Inflammatory macrophage treated with lipopolysaccharide for 4 hours (primary cell): ENCODE results near the gene USP12.
"Not testable (repeated sequence)": the region's sequence is repeated elsewhere in the genome, so short reads cannot be mapped to it uniquely, and the experiment has no call there.

Experiments used
- DNase-seq: peaks from one replicate; pipeline ENCODE4 v3.0.0-alpha.2; 2020

The USP12 gene

DNA sequence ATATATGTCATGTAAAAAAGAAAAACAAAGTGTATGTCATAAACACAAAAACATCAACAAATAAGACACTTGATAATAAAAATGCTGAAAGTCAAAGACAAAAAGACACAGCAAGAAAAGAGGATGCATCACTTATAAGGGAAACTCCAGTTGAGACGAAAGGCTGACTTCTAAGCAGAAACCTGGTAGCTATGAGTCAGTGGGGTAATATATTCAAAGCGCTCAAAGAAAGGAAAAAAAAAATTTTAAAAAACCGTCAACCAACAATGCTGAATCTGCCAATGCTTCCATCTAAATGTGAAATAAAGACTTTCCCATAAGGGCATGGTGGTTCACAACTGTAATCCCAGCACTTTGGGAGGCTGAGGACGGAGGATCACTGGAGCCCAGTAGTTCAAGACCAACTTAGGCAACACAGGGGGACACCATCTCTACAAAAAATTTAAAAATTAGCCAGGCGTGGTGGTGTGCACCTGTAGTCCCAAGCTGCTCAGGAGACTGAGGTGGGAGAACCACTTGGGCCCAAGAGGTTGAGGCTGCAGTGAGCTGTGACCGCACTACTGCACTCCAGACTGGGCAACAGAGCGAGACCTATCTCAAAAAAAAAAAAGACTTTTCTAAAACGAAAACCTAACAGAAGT lies 24.0 kb downstream of the USP12 start:
- DNase-seq = peak; percentile 64

DNA sequence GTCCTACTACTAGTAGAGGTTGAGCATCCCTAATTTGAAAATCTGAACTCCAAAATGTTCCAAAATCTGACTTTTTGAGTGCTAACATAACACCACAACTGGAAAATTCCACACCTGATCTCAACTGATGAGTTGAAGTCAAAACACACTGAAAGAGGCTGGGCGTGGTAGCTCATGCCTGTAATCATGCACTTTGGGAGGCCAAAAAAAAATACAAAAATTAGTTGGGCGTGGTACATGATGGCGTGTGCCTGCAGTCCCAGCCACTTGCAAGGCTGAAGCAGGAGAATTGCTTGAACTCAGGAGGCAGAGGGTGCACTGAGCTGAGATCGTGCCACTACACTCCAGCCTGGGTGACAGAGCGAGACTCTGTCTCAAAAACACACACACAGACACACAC lies 29.9 kb downstream of the USP12 start:
- no peak for DNase-seq

GRCh38 chr13:27141159-27141558 lies 30.5 kb downstream of the USP12 start:
- not testable (repeated sequence) for DNase-seq

GRCh38 chr13:27140060-27140459 lies 31.6 kb downstream of the USP12 start:
- DNase-seq = no peak

DNA sequence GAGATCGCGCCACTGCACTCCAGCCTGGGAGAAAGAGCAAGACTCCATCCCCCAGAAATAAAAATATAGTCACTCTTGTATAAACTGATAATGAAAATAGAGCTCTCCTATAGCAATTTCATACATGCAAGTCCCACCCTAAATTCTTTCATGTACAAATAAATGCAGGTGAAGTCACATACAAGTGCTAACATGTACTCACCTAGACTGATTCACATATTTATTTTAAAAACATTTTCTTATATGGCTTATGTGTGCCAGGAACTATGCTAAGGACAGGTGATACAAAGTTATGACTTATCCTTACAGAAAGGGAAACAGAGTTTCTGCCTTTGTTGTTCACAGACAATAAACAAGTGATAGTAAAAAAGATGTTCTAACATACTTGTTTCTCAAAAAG lies 32.0 kb downstream of the USP12 start:
- no peak for DNase-seq

DNA sequence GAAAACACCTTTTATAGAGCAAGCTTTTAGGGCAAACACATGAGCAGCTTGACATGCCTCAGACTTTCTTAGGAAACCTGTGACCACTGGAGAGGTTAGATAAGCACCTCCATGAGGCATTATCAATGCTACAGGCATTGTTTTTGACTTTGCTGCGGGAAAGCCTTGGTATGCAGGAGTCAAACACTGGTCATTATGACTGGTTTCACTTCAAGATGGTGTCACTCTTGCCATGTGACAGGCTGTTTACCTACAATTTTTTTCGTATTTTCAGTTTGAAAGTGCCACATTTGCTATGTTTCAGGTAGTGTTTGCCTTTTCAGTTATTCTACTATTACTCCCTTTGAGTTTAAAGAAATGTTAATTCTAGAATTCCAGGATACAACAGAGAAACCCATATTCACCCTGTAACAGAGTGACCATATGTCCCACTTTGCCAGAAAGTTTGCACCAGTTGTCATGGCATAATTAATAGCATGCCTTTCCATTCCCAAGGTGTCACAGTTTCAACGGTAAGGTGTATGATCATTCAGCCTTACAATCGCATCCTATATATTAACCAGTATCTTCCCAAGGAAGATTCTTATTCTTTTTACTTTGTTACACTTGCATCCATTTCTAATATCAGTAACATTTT lies 33.0 kb downstream of the USP12 start:
- no peak for DNase-seq

- no peak for DNase-seq
Measured at GRCh38 chr13:27137759-27138158, 33.9 kb downstream of the USP12 start.

DNA sequence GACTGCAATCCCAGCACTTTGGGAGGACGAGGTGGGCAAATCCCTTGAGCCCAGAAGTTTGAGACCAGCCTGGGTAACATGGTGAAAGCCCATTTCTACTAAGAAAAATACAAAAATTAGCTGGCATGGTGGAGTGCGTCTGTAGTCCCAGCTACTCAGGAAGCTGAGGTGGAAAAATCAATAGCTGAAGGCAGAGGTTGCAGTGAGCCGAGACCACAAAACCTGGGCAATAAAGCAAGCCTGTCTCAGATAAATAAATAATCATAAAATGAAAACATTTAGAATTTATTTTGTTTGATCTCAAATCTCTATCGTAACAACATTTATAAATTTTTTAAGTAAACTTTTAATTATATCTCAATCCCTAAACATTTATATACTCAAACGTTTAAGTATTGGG lies 36.6 kb downstream of the USP12 start:
- DNase-seq = no peak

GRCh38 chr13:27133889-27134288 lies 37.7 kb downstream of the USP12 start:
- DNase-seq = no peak

DNA sequence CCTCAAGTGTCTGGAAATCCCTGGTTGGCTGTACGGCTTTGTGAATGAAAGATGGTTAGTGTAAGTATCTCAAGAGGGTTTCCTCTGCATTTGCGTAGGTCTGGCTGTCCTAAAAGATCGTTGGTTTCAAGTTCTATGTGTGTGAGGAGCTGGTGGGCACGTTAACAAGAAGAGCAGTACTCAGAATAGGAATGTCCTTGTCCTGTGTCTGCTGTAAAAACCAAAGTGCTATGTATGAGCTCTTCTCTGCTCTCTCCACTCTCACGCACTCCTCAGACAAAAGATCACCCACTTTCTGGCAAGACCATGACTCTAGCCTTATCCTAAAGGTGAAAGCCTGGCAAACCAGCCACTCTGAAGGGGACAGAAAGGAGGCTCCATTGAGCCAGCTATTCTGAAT lies 39.1 kb downstream of the USP12 start:
- no peak for DNase-seq

DNA sequence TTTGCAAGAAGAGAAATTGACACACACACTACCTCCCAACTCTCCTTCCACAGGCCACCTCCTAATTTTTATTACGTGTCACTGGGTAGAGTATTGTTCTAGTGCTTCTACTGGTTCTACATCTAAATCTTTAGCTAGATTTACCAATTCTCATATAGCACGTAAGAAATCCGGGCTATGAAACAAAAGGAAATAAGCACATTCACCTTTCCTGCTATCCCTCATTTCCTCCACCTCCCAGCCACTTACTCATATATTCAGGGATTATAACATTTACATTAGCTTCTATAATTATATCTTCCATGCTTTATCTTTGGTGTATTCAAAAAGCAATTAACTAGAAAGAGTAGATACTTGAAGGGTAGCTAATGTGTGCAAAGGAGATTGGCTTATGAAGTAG lies 39.7 kb downstream of the USP12 start:
- DNase-seq = no peak

DNA sequence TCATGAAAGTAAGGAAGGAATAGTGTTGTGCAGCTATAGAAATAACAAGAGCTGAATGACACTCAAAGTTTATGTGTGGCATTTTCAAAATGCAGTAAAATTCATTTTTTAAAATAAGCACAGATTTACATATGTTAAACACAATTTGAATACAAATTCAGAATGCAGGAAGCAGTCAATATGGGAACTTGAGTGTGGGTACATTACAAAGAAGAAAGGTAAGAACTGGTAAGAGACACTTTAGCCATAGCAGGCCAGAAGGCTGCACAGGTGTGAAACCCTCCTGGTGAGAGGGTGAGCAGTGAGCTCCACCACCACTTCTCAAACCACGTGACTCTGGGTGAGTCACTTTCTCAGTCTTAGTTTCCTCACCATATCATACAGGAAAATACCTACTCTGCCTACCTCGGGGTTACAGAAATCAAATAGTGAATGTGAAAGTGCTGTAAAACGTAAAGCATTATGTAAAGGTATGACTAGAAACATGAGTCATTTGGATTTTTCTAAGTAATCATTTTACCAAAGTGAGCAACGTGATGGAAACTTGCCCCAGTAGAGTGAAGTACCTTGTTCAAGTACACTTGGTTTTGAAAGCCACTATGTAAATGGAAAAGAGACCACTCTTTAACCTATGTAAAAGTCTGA lies 40.5 kb downstream of the USP12 start:
- peak; percentile 88 for DNase-seq

- DNase-seq = peak; percentile 96
Measured at GRCh38 chr13:27130223-27130978, 41.2 kb downstream of the USP12 start.

DNA sequence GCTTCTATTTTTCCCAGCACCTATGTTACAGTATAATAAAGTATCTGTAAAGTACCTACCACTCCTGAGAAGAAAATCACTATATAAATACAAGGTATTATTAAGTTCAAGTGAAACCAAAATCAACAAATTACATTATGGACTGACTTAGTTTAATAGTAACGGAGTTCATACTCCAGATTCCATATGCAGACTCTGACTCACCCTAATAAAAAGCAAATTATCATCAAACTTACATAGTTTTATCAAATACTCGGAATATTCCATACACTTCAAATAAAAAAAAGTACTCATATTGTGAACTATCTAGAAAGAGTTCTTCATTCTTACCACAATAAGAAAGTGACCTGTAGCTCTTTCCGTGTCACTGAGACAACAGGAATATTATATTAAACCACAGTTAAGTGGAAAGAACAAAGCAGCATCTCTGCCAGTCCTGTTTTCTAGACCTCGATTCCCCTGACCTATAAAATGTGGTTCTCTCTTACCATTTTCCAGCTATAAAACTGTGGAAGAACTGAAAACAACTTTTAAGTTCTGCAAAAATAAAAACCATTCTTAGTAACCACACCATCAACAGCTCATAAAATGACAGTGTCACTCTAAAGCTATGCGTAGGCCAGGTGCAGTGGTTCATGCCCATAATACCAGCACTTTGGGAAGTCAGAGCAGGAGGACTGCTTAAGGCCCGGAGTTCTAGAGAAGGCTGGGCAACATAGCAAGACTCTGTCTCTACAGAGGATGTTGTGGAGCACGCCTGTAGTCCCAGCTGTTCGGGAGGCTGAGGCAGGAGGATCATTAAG lies 42.6 kb downstream of the USP12 start:
- no peak for DNase-seq

GRCh38 chr13:27126859-27127258 lies 44.8 kb downstream of the USP12 start:
- DNase-seq = peak; percentile 35

DNA sequence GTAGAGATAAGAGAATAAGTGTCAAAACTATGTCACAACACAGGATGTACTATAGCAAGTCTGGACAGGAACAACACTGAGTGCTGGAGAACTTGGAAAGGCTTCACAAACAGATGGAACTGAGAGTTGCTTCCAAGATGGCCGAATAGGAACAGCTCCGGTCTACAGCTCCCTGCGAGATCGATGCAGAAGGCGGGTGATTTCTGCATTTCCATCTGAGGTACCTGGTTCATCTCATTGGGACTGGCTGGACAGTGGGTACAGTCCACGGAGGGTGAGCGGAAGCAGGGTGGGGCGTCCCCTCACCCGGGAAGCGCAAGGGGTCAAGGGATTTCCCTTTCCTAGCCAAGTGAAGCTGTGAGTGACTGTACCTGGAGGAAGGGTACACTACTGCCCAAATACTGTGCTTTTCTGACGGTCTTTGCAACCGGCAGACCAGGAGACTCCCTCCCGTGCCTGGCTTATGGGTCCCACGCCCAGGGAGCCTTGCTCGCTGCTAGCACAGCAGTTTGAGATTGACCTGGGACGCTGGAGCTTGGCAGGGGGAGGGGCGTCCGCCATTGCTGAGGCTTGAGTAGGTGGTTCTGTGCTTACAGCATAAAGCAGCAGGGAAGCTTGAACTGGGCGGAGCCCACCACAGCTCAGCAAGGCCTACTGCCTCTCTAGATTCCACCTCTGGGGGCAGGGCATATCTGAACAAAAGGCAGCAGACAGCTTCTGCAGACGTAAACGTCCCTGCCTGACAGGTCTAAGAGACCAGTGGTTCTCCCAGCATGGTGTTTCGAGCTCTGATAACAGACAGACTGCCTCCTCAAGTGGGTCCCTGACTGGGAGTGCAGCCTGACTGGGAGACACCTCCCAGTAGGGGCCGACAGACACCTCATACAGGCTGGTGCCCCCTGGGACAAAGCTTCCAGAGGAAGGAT lies 46.0 kb downstream of the USP12 start:
- DNase-seq = no peak

DNA sequence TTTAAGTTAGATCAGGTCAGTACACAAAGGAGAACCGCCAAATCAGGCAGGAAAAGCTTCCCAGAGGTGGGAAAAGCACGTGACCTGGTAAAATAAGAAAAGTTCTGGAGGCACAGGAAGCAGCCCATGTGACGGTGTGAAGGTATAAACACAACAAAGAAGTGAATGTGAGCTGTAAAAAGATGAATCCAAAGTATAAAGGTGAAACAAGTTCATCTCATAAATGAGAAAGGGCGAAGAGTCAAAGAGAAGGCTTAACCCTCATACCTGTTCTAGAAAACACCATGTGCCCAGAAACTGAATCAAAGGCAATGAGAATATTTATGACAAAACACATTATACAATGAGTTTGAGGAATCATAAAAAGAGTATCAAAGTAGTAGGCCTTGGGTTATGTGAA lies 47.0 kb downstream of the USP12 start:
- DNase-seq = no peak

- DNase-seq = not testable (repeated sequence)
Measured at GRCh38 chr13:27123445-27123844, 48.2 kb downstream of the USP12 start.

DNA sequence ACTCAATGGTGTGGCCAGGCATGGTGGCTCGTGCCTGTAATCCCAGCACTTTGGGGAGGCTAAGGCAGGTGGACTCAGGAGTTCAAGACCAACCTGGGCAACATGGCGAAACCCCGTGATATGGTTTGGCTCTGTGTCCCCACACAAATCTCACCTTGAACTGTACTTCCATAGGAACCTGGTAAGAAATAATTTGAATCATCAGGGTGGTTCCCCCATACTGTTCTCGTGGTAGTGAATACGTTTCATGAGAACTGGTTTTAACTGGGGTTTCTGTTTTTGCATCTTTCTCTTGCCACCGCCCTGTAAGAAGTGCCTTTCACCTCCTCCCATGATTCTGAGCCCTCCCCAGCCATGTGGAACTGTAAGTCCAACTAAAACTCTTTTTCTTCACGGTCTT lies 49.6 kb downstream of the USP12 start:
- DNase-seq = no peak

GRCh38 chr13:27120811-27121210 lies 50.8 kb downstream of the USP12 start:
- no peak for DNase-seq

DNA sequence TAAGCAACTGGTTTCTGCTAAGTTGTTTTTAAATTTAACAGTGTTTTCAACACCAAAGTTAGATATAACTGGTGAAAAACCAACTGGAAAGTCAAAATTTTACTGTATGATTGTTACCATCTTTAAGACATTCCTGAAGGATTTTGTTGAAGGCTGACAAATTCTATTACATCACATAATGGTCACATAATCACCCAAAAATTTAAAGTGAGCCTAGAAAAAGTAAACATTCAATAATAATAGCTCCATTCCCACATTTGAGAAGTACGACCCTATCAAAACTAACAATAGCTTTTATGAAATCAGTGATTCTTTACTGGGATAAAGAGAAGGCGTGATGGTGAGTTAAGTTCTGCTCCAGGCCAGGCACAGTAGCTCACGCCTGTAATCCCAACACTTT lies 51.6 kb downstream of the USP12 start:
- no peak for DNase-seq
